HG03354 (cell line): ENCODE results near the gene OSBPL6.
"Not testable (repeated sequence)": the region's sequence is repeated elsewhere in the genome, so short reads cannot be mapped to it uniquely, and the experiment has no call there.

Source experiments
- ATAC-seq: cut with Tn5 transposase; IDR thresholded peaks from one replicate; pipeline ENCODE4 v1.9.1; 2021; ENCODE audit warnings: mild to moderate bottlenecking; ENCODE audit not compliant: unreplicated experiment, poor library complexity, severe bottlenecking

OSBPL6 gene

GRCh38 chr2:178330175-178331017 is 136.1 kb downstream of the OSBPL6 start:
- ATAC-seq, result no peak

GRCh38 chr2:178331474-178332432 is 137.4 kb downstream of the OSBPL6 start:
- no peak for ATAC-seq

GRCh38 chr2:178333851-178334250 is 139.5 kb downstream of the OSBPL6 start:
- no peak for ATAC-seq

GRCh38 chr2:178335230-178335629 is 140.9 kb downstream of the OSBPL6 start:
- no peak for ATAC-seq

- ATAC-seq, result no peak
These were observed 149.8 kb downstream of the OSBPL6 start for GRCh38 chr2:178344121-178344520.

- no peak for ATAC-seq
These were observed 151.6 kb downstream of the OSBPL6 start for GRCh38 chr2:178345951-178346350.

- no peak for ATAC-seq
These were observed 155.7 kb downstream of the OSBPL6 start for GRCh38 chr2:178350051-178350450.

- ATAC-seq, result not testable (repeated sequence)
These were observed 163.4 kb downstream of the OSBPL6 start for GRCh38 chr2:178357704-178358103.

GRCh38 chr2:178359192-178359912 is 165.0 kb downstream of the OSBPL6 start:
- no peak for ATAC-seq

- ATAC-seq, result no peak
These were observed 167.3 kb downstream of the OSBPL6 start for GRCh38 chr2:178361588-178361987.

- no peak for ATAC-seq
These were observed 168.9 kb downstream of the OSBPL6 start for GRCh38 chr2:178363252-178363651.

GRCh38 chr2:178365116-178365515 is 170.8 kb downstream of the OSBPL6 start:
- no peak for ATAC-seq

GRCh38 chr2:178366412-178366811 is 172.1 kb downstream of the OSBPL6 start:
- no peak for ATAC-seq

GRCh38 chr2:178367344-178367743 is 173.0 kb downstream of the OSBPL6 start:
- ATAC-seq, result no peak

GRCh38 chr2:178374865-178375264 is 180.6 kb downstream of the OSBPL6 start:
- no peak for ATAC-seq

- ATAC-seq, result no peak
These were observed 182.7 kb downstream of the OSBPL6 start for GRCh38 chr2:178377046-178377445.

- no peak for ATAC-seq
These were observed 185.1 kb downstream of the OSBPL6 start for GRCh38 chr2:178379162-178380004.

- ATAC-seq, result no peak
These were observed 186.5 kb downstream of the OSBPL6 start for GRCh38 chr2:178380763-178381162.

- no peak for ATAC-seq
These were observed 189.4 kb downstream of the OSBPL6 start for GRCh38 chr2:178383718-178384117.
